ENCODE data around the gene MYO5B. TPM values are rescaled to one million over a fixed set of nuclear protein-coding genes. Genes with fewer than 3 reads are reported as not detected.

The MYO5B gene
- polyA plus RNA-seq, 1 donor from 2014 or later: 0.42 TPM

GRCh38 chr18:49845629-49846360, 349.2 kb downstream of the MYO5B start:
- Histone ChIP-seq H3K36me3 (ENCODE audit: insufficient read depth, low read length) (no peaks in the 10 kb centered on the region), H3K9me3 (ENCODE audit: low read length) (no peaks in the 10 kb centered on the region), H4K20me1 (ENCODE audit: insufficient read depth) (no peaks in the 10 kb centered on the region), H3K9me2 (ENCODE audit: insufficient read depth, low read length) (no peaks in the 10 kb centered on the region), H3K27me3 (ENCODE audit: insufficient read depth, low read depth, low read length) (no peaks in the 10 kb centered on the region), H3K4me3 (ENCODE audit: low read length) (no peak overlapping the region), H2AFZ (ENCODE audit: low read depth, low read length) (no peak overlapping the region), H3F3A (ENCODE audit: insufficient read depth, low read length, poor library complexity, severe bottlenecking) (no peaks in the 10 kb centered on the region), H3K9ac (ENCODE audit: low read length) (no peak overlapping the region), H3K79me2 (replicated peaks; ENCODE audit: insufficient read depth, low read length) (no peaks in the 10 kb centered on the region), H3K27ac (ENCODE audit: low read length) (no peak overlapping the region), H3K4me2 (ENCODE audit: low read length) (no peak overlapping the region)
- TF ChIP-seq POLR2AphosphoS5 (IDR thresholded peaks at IDR 0.05) (no peak), SMC3 (conservative IDR thresholded peaks at IDR 0.05; ENCODE audit: poor library complexity) (no peak), CTCF (IDR thresholded peaks at IDR 0.05; ENCODE audit: poor library complexity, severe bottlenecking) (no peak)

- Histone ChIP-seq H3K79me2 (replicated peaks; ENCODE audit: insufficient read depth, low read length) (no peaks in the 10 kb centered on the region), H3K36me3 (ENCODE audit: insufficient read depth, low read length) (no peaks in the 10 kb centered on the region), H3K4me2 (ENCODE audit: low read length) (no peak overlapping the region), H3K27me3 (ENCODE audit: insufficient read depth, low read depth, low read length) (no peaks in the 10 kb centered on the region), H4K20me1 (ENCODE audit: insufficient read depth) (no peaks in the 10 kb centered on the region), H3K9me2 (ENCODE audit: insufficient read depth, low read length) (no peaks in the 10 kb centered on the region), H3K27ac (ENCODE audit: low read length) (no peak overlapping the region), H3F3A (ENCODE audit: insufficient read depth, low read length, poor library complexity, severe bottlenecking) (no peaks in the 10 kb centered on the region), H3K9me3 (ENCODE audit: low read length) (no peaks in the 10 kb centered on the region), H2AFZ (ENCODE audit: low read depth, low read length) (no peak overlapping the region), H3K9ac (ENCODE audit: low read length) (no peak overlapping the region), H3K4me3 (ENCODE audit: low read length) (no peak overlapping the region)
- TF ChIP-seq EP300 (conservative IDR thresholded peaks at IDR 0.05; ENCODE audit: poor library complexity, severe bottlenecking) (no peak), TAF1 (IDR thresholded peaks at IDR 0.05; ENCODE audit: low read depth) (no peak), REST (IDR thresholded peaks at IDR 0.05; ENCODE audit: borderline replicate concordance) (no peak), POLR2AphosphoS5 (IDR thresholded peaks at IDR 0.05) (no peak), CTCF (IDR thresholded peaks at IDR 0.05; ENCODE audit: poor library complexity, severe bottlenecking) (no peak), SMC3 (conservative IDR thresholded peaks at IDR 0.05; ENCODE audit: poor library complexity) (no peak), MXI1 (conservative IDR thresholded peaks at IDR 0.05; ENCODE audit: poor library complexity, severe bottlenecking) (no peak), RAD21 (conservative IDR thresholded peaks at IDR 0.05) (no peak), EZH2 (IDR thresholded peaks at IDR 0.05; ENCODE audit: borderline replicate concordance, insufficient read depth, low read length, poor library complexity, severe bottlenecking) (no peak)
Observed at GRCh38 chr18:49844903-49845302, 350.0 kb downstream of the MYO5B start.
